Measurements from ENCODE around the gene SEPTIN12.

The SEPTIN12 gene

GRCh38 chr16:4802659-4803287 lies 14.6 kb upstream of the SEPTIN12 start:
- Histone ChIP-seq H3K27me3 (replicated peaks; ENCODE audit: control insufficient read depth, insufficient read depth, low read length) (no peaks in the 10 kb centered on the region), H3K4me3 (replicated peaks; ENCODE audit: low read depth, low read length) (peak overlapping the region; percentile 76), H3K36me3 (ENCODE audit: control insufficient read depth, insufficient read depth, low read length) (peaks cover 9% of the 10 kb centered on the region)
- peak; percentile 90 for DNase-seq (ENCODE audit: extremely low read depth, insufficient read length)
- no peak for TF ChIP-seq CTCF (IDR thresholded peaks at IDR 0.05; ENCODE audit: insufficient read depth, low read length, poor library complexity, severe bottlenecking)

GRCh38 chr16:4801962-4802658 lies 14.0 kb upstream of the SEPTIN12 start, which contains the start of gene ROGDI:
Gene ROGDI, minus strand, starts transcription at chr16:4802633. Its CDS starts 62 bp downstream, at chr16:4802571.
- H3K36me3 ChIP-seq (ENCODE audit: control insufficient read depth, insufficient read depth, low read length), result peaks cover 7% of the 10 kb centered on the region
- no peaks in the 10 kb centered on the region for H3K27me3 ChIP-seq (replicated peaks; ENCODE audit: control insufficient read depth, insufficient read depth, low read length)
- H3K4me3 ChIP-seq (replicated peaks; ENCODE audit: low read depth, low read length), result peak within 1 kb of the TSS; percentile 76
- no peak for TF ChIP-seq CTCF (IDR thresholded peaks at IDR 0.05; ENCODE audit: insufficient read depth, low read length, poor library complexity, severe bottlenecking)
- DNase-seq (ENCODE audit: extremely low read depth, insufficient read length), result peak; percentile 92

- DNase-seq (ENCODE audit: extremely low read depth, insufficient read length), result no peak
- peak overlapping the region; percentile 76 for H3K4me3 ChIP-seq (replicated peaks; ENCODE audit: low read depth, low read length)
- no peaks in the 10 kb centered on the region for H3K27me3 ChIP-seq (replicated peaks; ENCODE audit: control insufficient read depth, insufficient read depth, low read length)
- H3K36me3 ChIP-seq (ENCODE audit: control insufficient read depth, insufficient read depth, low read length), result peaks cover 7% of the 10 kb centered on the region
- TF ChIP-seq CTCF (IDR thresholded peaks at IDR 0.05; ENCODE audit: insufficient read depth, low read length, poor library complexity, severe bottlenecking), result no peak
These were observed 13.2 kb upstream of the SEPTIN12 start for GRCh38 chr16:4801051-4801961.

GRCh38 chr16:4800290-4801041 lies 12.3 kb upstream of the SEPTIN12 start:
- DNase-seq (ENCODE audit: extremely low read depth, insufficient read length), result peak; percentile 40
- Histone ChIP-seq H3K27me3 (replicated peaks; ENCODE audit: control insufficient read depth, insufficient read depth, low read length) (no peaks in the 10 kb centered on the region), H3K36me3 (ENCODE audit: control insufficient read depth, insufficient read depth, low read length) (peaks cover 7% of the 10 kb centered on the region), H3K4me3 (replicated peaks; ENCODE audit: low read depth, low read length) (peak overlapping the region; percentile 20)
- TF ChIP-seq CTCF (IDR thresholded peaks at IDR 0.05; ENCODE audit: insufficient read depth, low read length, poor library complexity, severe bottlenecking), result no peak

- peaks cover 1% of the 10 kb centered on the region; the same call in 1 of the 2 replicates for H3K36me3 ChIP-seq (ENCODE audit: control insufficient read depth, insufficient read depth, low read length)
- DNase-seq (ENCODE audit: extremely low read depth, insufficient read length), result no peak
- H3K27me3 ChIP-seq (replicated peaks; ENCODE audit: control insufficient read depth, insufficient read depth, low read length), result no peaks in the 10 kb centered on the region
- no peak for TF ChIP-seq CTCF (IDR thresholded peaks at IDR 0.05; ENCODE audit: insufficient read depth, low read length, poor library complexity, severe bottlenecking)
- H3K4me3 ChIP-seq (replicated peaks; ENCODE audit: low read depth, low read length), result no peak overlapping the region
These were observed 11.2 kb upstream of the SEPTIN12 start for GRCh38 chr16:4799171-4799855.
